Panc1 (cell line): ENCODE data around the gene FAR2.
"Not testable (repeated sequence)": the region's sequence is repeated elsewhere in the genome, so short reads cannot be mapped to it uniquely, and the experiment has no call there.

Experiments used
- CTCF ChIP-seq: fragments of 450-650 bp; IDR thresholded peaks from 2 replicates; pipeline ENCODE4 v1.5.1; 2017; ENCODE audit warnings: mild to moderate bottlenecking
- POLR2AphosphoS5 ChIP-seq: IDR thresholded peaks from 2 replicates; pipeline ENCODE4 v1.6.1; 2012; ENCODE audit warnings: mild to moderate bottlenecking, low read depth, low read length, moderate library complexity

- TF ChIP-seq CTCF, POLR2AphosphoS5: not testable (repeated sequence)
Observed at GRCh38 chr12:29182247-29182646, 33.2 kb downstream of the FAR2 start.
